Nephron progenitor cell (in vitro differentiated cells): ENCODE data around the gene LRRC1.
A peak's percentile ranks its signal among the peaks of the same experiment; 100 is the strongest.

Experiments
- DNase-seq: peaks from one replicate; pipeline ENCODE4 v3.0.0; 2021
- H3K27ac Mint-ChIP-seq: 2 replicates; pipeline ENCODE4 v1.8.0; 2021; ENCODE audit warnings: mild to moderate bottlenecking, moderate library complexity, mixed read lengths
- H3K27me3 Mint-ChIP-seq: 2 replicates; pipeline ENCODE4 v1.8.0; 2021; ENCODE audit warnings: mild to moderate bottlenecking, low read depth, mixed read lengths; ENCODE audit not compliant: poor library complexity
- H3K36me3 Mint-ChIP-seq: 2 replicates; pipeline ENCODE4 v1.8.0; 2021; ENCODE audit warnings: low read depth, mixed read lengths
- H3K4me1 Mint-ChIP-seq: 2 replicates; pipeline ENCODE4 v1.8.0; 2021; ENCODE audit warnings: mixed read lengths
- H3K4me3 Mint-ChIP-seq: 2 replicates; pipeline ENCODE4 v1.8.0; 2021; ENCODE audit warnings: mild to moderate bottlenecking, moderate library complexity, mixed read lengths
- H3K9me3 Mint-ChIP-seq: 2 replicates; pipeline ENCODE4 v1.8.0; 2021; ENCODE audit warnings: mild to moderate bottlenecking, moderate library complexity, mixed read lengths
- TF ChIP-seq, protein P1 (sequence below): fragments of 200-600 bp; sonication (generic); IDR thresholded peaks from 2 replicates; pipeline ENCODE4 v1.5.0; 2021; ENCODE audit warnings: antibody characterized with exemption

LRRC1 gene

DNA sequence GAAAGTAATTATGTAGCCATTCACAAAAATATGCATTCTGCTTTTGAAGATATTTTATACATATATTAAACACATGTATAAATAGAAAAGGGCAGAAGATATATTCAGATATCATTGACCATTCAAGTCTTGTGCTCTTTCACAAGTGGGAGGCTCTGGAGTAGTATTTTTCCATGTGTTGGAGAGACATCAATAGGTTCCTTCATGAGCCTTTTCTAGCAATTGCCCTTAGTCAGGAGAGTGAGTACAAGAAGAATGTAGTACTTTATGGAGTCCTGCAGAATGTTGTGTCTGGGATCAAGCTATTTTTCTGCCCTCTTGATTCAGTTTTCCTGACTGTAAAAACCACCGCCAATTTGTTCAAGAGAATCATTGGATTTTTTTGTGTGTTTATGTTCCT is 117.9 kb downstream of the LRRC1 start:
- Mint-ChIP-seq H3K9me3 (no peaks in the 10 kb centered on the region), H3K4me1 (peaks cover 16% of the 10 kb centered on the region), H3K27me3 (no peaks in the 10 kb centered on the region), H3K36me3 (no peaks in the 10 kb centered on the region), H3K27ac (no peak overlapping the region), H3K4me3 (no peak overlapping the region)
- DNase-seq = no peak
- TF ChIP-seq, protein P1, sequence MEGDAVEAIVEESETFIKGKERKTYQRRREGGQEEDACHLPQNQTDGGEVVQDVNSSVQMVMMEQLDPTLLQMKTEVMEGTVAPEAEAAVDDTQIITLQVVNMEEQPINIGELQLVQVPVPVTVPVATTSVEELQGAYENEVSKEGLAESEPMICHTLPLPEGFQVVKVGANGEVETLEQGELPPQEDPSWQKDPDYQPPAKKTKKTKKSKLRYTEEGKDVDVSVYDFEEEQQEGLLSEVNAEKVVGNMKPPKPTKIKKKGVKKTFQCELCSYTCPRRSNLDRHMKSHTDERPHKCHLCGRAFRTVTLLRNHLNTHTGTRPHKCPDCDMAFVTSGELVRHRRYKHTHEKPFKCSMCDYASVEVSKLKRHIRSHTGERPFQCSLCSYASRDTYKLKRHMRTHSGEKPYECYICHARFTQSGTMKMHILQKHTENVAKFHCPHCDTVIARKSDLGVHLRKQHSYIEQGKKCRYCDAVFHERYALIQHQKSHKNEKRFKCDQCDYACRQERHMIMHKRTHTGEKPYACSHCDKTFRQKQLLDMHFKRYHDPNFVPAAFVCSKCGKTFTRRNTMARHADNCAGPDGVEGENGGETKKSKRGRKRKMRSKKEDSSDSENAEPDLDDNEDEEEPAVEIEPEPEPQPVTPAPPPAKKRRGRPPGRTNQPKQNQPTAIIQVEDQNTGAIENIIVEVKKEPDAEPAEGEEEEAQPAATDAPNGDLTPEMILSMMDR = no peak

DNA sequence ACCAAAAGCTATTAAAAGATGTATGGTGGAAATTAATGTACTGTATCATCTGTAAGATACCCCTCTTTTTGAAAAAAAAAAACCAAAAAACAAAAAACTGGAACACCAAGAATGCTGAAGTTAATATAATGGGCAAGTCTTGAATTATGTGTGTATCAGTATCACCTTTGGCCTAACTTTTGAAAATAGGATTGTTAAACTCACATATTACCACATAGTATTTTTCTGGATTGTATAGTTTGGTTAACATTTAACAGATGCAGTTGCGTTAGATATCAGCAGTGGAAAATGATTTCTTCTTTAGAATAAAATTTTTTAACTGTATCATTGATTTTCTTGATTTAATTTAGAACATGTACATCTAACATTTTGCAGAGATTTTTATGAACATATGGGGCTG is 118.5 kb downstream of the LRRC1 start:
- Mint-ChIP-seq H3K9me3 (no peaks in the 10 kb centered on the region), H3K4me1 (peaks cover 16% of the 10 kb centered on the region), H3K27ac (no peak overlapping the region), H3K36me3 (no peaks in the 10 kb centered on the region), H3K4me3 (no peak overlapping the region), H3K27me3 (no peaks in the 10 kb centered on the region)
- TF ChIP-seq, protein P1 = no peak
- DNase-seq = no peak

DNA sequence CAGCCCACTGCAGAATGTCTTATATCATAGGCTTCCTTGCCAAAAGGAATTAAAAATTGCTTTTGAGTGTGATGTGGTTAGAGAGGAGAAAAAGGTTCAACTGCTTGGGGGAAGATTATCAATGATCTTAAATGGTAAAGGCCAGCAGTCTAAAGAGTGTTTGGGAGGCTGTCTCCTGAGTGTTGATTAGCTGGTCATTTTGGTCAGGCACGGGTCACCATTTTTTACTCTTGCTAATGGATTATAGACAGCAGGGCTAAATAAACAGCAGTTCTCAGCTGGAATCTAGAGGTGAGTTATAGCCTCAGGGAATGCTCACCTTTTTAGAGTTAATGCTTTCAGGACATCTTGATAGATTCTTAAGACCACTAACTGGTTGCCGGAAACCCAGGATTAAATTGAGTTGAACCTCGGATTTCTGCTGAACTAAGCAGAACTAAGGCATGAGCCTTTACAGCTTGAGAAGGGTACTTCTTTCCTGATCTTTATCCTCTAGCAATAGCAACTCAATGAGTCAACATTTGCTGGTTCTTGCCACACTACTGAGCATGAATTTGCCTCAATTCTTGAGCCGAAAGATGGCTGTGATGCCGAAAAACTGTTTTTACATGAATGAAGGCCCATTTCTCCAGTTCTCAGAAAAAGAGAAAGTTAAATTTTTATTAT is 120.4 kb downstream of the LRRC1 start:
- Mint-ChIP-seq H3K36me3 (no peaks in the 10 kb centered on the region), H3K9me3 (no peaks in the 10 kb centered on the region), H3K27me3 (no peaks in the 10 kb centered on the region), H3K4me3 (no peak overlapping the region), H3K4me1 (peaks cover 16% of the 10 kb centered on the region), H3K27ac (peak overlapping the region; percentile 4)
- TF ChIP-seq, protein P1 = no peak
- no peak for DNase-seq

DNA sequence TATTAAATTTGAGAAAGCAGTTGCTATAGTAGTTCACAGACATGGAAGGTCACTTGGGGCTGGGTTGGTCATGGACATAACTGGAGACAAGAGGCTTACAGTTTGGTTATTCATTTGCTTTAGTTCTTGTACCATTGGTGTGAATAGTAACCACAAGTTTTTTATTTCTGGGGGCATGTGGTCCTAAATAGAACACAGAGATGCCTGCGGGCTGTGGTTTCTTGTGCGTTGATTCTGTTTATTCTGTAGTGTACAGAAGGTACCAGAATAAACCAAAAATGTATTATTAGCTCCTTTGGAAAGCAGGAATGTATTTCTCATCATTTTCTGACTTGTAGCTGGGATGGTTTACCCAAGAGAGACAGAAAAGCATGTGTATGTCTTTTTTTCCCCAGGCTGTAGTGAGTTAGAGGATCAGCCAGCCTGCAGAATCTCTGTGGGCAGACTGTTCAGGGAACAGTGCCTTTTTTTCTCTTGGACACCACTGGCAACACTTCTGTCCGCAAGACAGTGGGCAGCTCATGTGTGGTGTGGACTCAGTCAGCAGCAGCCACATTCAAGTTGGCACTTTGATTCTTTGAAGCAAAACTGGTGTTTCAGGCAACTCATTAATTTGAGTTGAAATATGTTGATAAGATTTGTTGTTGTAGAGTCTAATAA is 122.1 kb downstream of the LRRC1 start:
- H3K4me3 Mint-ChIP-seq = no peak overlapping the region
- H3K27me3 Mint-ChIP-seq = no peaks in the 10 kb centered on the region
- H3K27ac Mint-ChIP-seq = no peak overlapping the region
- peaks cover 25% of the 10 kb centered on the region for H3K4me1 Mint-ChIP-seq
- TF ChIP-seq, protein P1 = no peak
- no peak for DNase-seq
- H3K36me3 Mint-ChIP-seq = peaks cover 9% of the 10 kb centered on the region
- H3K9me3 Mint-ChIP-seq = no peaks in the 10 kb centered on the region

DNA sequence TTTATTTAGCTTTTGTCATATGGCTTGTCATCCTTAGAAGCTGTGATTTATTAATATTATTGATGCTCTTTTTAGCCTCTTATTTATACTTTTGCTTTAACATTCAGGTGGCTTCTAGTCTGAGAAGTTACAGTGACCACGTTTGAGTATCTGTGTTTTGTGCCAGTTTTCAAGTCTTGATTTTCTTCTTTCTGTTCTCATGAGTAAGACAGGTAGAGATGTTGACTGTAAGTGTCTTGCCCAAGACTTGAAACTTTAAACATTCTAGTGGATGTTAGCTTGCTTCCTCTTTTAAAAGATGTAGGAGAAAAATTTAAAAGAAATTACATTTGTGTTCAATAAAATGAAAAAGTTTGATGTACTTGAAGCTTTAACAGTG is 122.6 kb downstream of the LRRC1 start:
- Mint-ChIP-seq H3K9me3 (no peaks in the 10 kb centered on the region), H3K4me1 (peaks cover 30% of the 10 kb centered on the region), H3K36me3 (peaks cover 9% of the 10 kb centered on the region), H3K4me3 (no peak overlapping the region), H3K27ac (no peak overlapping the region), H3K27me3 (no peaks in the 10 kb centered on the region)
- TF ChIP-seq, protein P1 = no peak
- no peak for DNase-seq
